ENCODE results near the gene ACYP2.
A peak's percentile ranks its signal among the peaks of the same experiment; 100 is the strongest.
"Not testable (repeated sequence)": the region's sequence is repeated elsewhere in the genome, so short reads cannot be mapped to it uniquely, and the experiment has no call there.

The ACYP2 gene

DNA sequence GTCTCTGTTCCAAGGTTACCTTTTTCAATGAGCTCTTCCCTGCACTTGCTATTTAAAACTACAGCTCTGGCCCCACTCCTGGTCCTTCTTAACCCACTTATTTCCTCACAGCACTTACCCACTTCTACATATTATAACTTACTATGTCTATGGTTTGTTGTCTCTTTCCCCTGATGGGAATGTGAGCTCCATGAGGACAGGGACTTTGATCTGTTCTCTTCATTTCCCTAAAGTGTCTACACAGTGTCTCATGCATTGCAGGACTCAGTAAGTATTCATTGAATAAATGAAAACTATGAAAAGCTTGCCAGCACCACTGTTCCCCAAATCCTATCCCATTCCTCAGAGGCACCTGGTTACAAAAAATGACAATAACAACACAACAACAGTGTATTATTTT lies 18.3 kb upstream of the ACYP2 start:
- no peak overlapping the region for H3K4me3 ChIP-seq (ENCODE audit: low read depth, low read length)
- H3K27ac ChIP-seq (ENCODE audit: low read depth, low read length), result no peak overlapping the region
- H2AFZ ChIP-seq (ENCODE audit: low read length, unreplicated experiment), result no peak overlapping the region
- no peaks in the 10 kb centered on the region for H3K79me2 ChIP-seq (ENCODE audit: control insufficient read depth, insufficient read depth, low read length, unreplicated experiment)
- no peaks in the 10 kb centered on the region for H3K36me3 ChIP-seq (ENCODE audit: insufficient read depth, low read length)
- no peaks in the 10 kb centered on the region for H3K27me3 ChIP-seq (ENCODE audit: insufficient read depth, low read length)
- H3K4me1 ChIP-seq (ENCODE audit: control insufficient read depth, insufficient read depth, low read length, unreplicated experiment), result no peaks in the 10 kb centered on the region

DNA sequence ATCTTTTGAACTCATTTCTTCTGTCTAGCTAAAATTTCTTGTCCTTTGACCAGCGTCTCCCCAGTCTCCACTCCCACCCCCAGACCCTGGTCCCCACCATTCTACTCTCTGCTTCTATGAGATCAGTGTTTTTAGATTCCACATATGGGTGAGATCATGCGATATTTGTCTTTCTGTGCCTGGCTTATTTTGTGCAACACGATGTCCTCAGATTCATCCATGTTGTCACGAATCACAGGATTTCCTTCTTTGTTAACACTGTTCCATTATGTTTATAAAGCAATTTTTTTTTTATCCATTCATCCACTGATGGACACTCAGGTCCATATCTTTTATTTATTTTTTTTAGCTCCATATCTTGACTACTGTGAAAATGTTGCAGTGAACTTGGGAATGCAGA lies 16.0 kb upstream of the ACYP2 start:
- no peaks in the 10 kb centered on the region for H3K79me2 ChIP-seq (ENCODE audit: control insufficient read depth, insufficient read depth, low read length, unreplicated experiment)
- H3K36me3 ChIP-seq (ENCODE audit: insufficient read depth, low read length), result no peaks in the 10 kb centered on the region
- H3K4me1 ChIP-seq (ENCODE audit: control insufficient read depth, insufficient read depth, low read length, unreplicated experiment), result peaks cover 17% of the 10 kb centered on the region
- no peak overlapping the region for H2AFZ ChIP-seq (ENCODE audit: low read length, unreplicated experiment)
- no peaks in the 10 kb centered on the region for H3K27me3 ChIP-seq (ENCODE audit: insufficient read depth, low read length)
- H3K27ac ChIP-seq (ENCODE audit: low read depth, low read length), result no peak overlapping the region
- H3K4me3 ChIP-seq (ENCODE audit: low read depth, low read length), result no peak overlapping the region

DNA sequence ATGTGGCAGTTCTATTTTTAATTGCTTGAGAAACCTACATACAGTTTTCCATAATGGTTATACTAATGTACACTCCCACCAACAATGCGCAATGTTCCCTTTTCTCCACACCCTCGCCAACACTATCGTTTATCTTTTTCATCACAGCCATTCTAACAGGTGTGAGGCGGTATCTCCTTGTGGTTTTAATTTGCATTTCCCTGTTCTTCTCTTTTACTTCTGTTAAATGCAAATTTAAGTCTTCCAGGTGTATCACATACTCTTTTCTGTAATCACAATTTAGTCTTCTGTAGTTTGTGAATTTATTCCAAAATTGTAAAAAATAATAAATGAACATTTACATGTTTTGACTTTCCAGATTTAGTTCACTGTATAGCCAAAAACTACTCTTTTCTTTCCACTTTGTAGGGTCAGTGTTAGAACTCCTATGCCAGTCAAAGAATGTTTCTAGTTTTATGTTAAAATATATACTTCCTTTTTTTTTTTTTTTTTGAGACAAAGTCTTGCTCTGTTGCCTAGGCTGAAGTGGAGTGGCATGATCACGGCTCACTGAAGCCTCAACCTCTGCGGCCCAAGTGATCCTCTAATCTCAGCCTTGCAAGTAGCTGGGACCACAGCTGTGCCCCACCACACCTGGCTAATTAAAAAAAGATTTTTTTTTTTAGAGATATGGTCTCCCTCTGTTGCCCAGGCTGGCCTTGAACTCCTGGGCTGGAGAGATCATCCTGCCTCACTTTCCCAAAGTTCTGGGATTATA lies 15.4 kb upstream of the ACYP2 start:
- Histone ChIP-seq H3K36me3 (ENCODE audit: insufficient read depth, low read length) (no peaks in the 10 kb centered on the region), H3K79me2 (ENCODE audit: control insufficient read depth, insufficient read depth, low read length, unreplicated experiment) (no peaks in the 10 kb centered on the region), H3K27ac (ENCODE audit: low read depth, low read length) (no peak overlapping the region), H2AFZ (ENCODE audit: low read length, unreplicated experiment) (no peak overlapping the region), H3K4me3 (ENCODE audit: low read depth, low read length) (no peak overlapping the region), H3K4me1 (ENCODE audit: control insufficient read depth, insufficient read depth, low read length, unreplicated experiment) (peaks cover 20% of the 10 kb centered on the region), H3K27me3 (ENCODE audit: insufficient read depth, low read length) (no peaks in the 10 kb centered on the region)

DNA sequence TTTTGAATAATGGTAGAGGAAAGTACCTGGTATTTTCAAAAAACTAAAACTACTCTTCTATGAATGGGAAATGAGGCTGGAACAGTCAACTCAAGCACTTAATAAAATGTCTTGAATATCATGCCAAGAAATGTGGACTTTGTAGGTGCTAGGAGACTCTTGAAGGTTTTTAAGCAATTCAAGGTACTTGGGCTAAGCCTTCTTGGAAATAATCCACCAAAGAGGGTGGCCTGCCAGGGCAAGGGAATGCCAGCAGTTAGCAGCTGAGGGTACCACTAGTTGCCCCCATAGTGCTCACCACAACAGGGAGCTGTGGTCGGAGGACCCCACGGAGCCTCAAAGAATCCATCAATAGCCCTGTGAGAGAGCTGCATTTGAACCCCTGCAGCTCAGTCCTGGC lies 14.6 kb upstream of the ACYP2 start:
- Histone ChIP-seq H3K27me3 (ENCODE audit: insufficient read depth, low read length) (no peaks in the 10 kb centered on the region), H3K79me2 (ENCODE audit: control insufficient read depth, insufficient read depth, low read length, unreplicated experiment) (no peaks in the 10 kb centered on the region), H3K4me1 (ENCODE audit: control insufficient read depth, insufficient read depth, low read length, unreplicated experiment) (peaks cover 20% of the 10 kb centered on the region), H3K27ac (ENCODE audit: low read depth, low read length) (no peak overlapping the region), H3K4me3 (ENCODE audit: low read depth, low read length) (no peak overlapping the region), H2AFZ (ENCODE audit: low read length, unreplicated experiment) (no peak overlapping the region), H3K36me3 (ENCODE audit: insufficient read depth, low read length) (no peaks in the 10 kb centered on the region)

DNA sequence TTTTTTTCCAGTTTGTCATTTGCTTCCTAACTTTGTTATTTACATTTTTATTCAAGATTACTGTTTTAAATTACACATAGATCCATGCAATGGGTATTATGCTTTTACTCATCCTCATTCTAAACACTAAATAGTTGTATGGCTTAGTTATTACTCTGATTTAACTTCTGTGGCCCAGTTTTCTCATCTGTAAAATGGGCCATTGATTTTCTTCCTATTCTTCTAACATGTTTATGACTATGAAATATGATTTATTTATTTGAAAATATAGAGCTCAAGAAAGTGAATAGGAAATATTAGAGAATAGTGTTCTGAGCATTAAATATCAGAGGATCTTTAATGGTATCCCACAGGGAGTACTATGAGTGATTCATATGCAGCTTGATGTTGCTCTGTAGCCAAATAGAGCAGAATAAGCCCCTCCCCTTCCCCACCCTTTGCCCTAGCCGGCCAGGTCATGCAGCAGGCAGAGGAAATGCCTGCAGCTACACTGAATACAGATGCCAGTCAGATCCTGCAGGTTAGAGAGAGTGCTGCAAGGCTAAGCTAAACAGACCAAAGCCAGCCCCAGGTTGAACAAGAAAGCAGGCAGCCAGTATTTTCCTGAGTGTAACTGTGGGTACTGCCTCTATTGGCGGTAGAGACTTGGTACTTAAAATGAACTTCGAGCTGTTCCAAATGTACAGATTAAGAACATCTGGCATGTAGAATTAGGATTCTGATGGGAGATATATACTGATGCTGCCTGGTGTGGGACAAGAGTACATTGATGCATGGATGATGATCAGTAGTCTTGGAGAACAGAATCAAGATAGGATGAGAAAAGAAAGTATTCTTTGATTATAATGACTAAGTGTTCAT lies 11.7 kb upstream of the ACYP2 start:
- no peak overlapping the region for H3K4me3 ChIP-seq (ENCODE audit: low read depth, low read length)
- H3K4me1 ChIP-seq (ENCODE audit: control insufficient read depth, insufficient read depth, low read length, unreplicated experiment), result peaks cover 20% of the 10 kb centered on the region
- no peaks in the 10 kb centered on the region for H3K27me3 ChIP-seq (ENCODE audit: insufficient read depth, low read length)
- H3K27ac ChIP-seq (ENCODE audit: low read depth, low read length), result no peak overlapping the region
- no peaks in the 10 kb centered on the region for H3K79me2 ChIP-seq (ENCODE audit: control insufficient read depth, insufficient read depth, low read length, unreplicated experiment)
- H3K36me3 ChIP-seq (ENCODE audit: insufficient read depth, low read length), result no peaks in the 10 kb centered on the region
- H2AFZ ChIP-seq (ENCODE audit: low read length, unreplicated experiment), result no peak overlapping the region

DNA sequence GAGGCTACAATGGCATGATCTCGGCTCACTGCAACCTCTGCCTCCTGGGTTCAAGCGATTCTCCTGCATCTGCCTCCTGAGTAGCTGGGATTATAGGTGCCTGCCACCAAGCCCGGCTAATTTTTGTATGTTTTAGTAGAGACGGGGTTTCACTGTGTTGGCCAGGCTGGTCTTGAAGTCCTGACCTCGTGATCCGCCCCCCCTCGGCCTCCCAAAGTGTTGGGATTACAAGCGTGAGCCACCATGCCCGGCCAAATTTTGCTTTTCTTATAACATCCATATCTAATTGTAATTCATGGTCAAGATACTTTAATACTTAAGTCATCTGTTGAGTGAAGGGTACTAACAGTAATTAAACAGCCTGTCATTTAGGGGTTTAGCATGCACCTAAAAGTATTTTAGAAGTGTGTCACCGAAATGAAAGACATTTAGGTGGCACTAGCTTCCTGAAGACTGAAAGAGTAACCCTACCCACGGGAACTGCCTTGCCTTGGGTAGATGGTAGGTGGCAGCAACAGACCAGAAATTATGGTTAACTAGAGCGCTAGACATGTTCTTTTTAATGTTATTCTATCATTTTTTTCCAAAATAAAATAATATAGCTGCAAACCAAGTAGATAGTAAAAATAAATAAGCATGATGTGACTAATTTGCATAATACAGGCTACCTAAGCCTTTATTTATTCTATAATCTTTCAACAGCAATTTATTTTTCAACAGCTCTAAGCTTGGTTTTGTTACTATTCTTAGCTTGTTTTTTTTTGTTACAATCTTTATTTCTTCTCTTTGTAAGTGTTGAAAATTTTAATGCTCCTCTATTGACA lies 8.6 kb upstream of the ACYP2 start:
- Histone ChIP-seq H3K4me3 (ENCODE audit: low read depth, low read length) (peak overlapping the region; percentile 8), H3K36me3 (ENCODE audit: insufficient read depth, low read length) (no peaks in the 10 kb centered on the region), H3K4me1 (ENCODE audit: control insufficient read depth, insufficient read depth, low read length, unreplicated experiment) (peaks cover 20% of the 10 kb centered on the region), H3K27ac (ENCODE audit: low read depth, low read length) (no peak overlapping the region), H2AFZ (ENCODE audit: low read length, unreplicated experiment) (peak overlapping the region; percentile 2), H3K79me2 (ENCODE audit: control insufficient read depth, insufficient read depth, low read length, unreplicated experiment) (no peaks in the 10 kb centered on the region), H3K27me3 (ENCODE audit: insufficient read depth, low read length) (no peaks in the 10 kb centered on the region)

DNA sequence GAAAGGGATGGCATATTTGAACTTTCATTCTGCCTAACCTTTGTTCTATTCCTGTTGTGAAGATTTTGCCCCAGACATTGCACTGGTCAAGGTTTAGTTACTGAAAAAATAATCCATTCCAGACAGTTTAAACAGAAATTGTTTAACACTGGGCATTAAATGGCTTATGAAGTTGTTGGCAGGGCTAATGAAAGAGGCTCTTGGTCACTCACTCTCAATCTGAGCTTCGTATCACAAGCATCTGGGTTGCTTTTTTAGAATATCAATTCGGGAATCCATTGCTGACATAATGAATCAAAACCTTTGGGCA lies 8.0 kb upstream of the ACYP2 start:
- Histone ChIP-seq H2AFZ (ENCODE audit: low read length, unreplicated experiment) (peak overlapping the region; percentile 2), H3K27ac (ENCODE audit: low read depth, low read length) (no peak overlapping the region), H3K36me3 (ENCODE audit: insufficient read depth, low read length) (no peaks in the 10 kb centered on the region), H3K27me3 (ENCODE audit: insufficient read depth, low read length) (no peaks in the 10 kb centered on the region), H3K4me3 (ENCODE audit: low read depth, low read length) (no peak overlapping the region), H3K4me1 (ENCODE audit: control insufficient read depth, insufficient read depth, low read length, unreplicated experiment) (peaks cover 20% of the 10 kb centered on the region), H3K79me2 (ENCODE audit: control insufficient read depth, insufficient read depth, low read length, unreplicated experiment) (no peaks in the 10 kb centered on the region)

DNA sequence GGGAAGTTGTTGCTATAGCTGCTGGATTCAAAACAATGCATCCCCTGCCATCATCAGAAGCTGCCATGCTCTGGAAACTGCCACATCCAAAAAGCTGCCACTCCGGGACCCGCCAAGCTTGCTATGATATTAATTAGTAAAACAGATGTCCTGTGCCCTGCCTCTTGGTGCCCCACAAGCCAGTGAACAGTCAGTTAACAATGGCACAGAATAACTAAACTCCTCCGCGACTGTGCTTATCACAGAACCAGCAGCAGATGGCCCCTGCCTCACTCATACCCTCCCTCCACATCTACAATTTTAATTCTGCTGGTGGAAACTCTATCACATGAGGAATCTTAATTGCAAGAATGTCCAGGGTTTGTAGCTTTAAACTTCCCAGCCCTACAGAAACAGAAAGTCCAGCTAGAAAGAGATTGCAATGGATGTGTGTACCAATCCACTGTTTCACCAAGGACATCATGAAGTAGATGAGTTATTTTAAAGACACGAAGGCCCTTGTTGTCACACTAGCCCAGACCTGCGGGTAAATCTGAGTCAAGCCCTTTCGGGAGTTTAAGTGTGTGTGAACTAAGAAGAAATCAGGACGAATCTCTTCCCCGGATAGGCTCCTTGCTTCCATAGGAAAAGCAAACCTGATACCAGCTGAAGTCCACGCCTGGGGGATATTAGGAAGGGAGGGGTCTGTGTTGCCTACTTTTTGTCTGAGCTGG lies 7.4 kb upstream of the ACYP2 start:
- Histone ChIP-seq H3K4me1 (ENCODE audit: control insufficient read depth, insufficient read depth, low read length, unreplicated experiment) (peaks cover 15% of the 10 kb centered on the region), H3K36me3 (ENCODE audit: insufficient read depth, low read length) (no peaks in the 10 kb centered on the region), H3K79me2 (ENCODE audit: control insufficient read depth, insufficient read depth, low read length, unreplicated experiment) (no peaks in the 10 kb centered on the region), H3K27me3 (ENCODE audit: insufficient read depth, low read length) (no peaks in the 10 kb centered on the region), H2AFZ (ENCODE audit: low read length, unreplicated experiment) (no peak overlapping the region), H3K4me3 (ENCODE audit: low read depth, low read length) (no peak overlapping the region), H3K27ac (ENCODE audit: low read depth, low read length) (no peak overlapping the region)

DNA sequence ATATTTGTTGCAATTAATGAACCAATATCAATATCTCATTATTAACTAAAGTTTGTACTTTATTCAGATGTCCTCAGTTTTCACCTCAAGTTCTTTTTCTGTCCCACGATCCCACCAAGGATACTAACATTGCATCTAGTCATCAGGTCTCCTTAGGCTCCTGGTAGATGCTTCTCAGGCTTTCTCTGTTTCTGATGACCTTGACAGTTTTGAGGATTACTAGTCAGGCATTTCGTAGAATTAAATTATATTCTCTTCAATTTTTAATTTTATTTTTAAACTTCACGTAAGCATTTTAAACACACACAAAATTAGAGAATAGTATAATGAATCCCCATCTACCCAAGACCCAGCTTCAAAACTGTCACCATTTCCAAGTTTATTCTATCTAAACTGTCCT lies 5.6 kb upstream of the ACYP2 start:
- Histone ChIP-seq H3K27me3 (ENCODE audit: insufficient read depth, low read length) (no peaks in the 10 kb centered on the region), H3K79me2 (ENCODE audit: control insufficient read depth, insufficient read depth, low read length, unreplicated experiment) (no peaks in the 10 kb centered on the region), H2AFZ (ENCODE audit: low read length, unreplicated experiment) (no peak overlapping the region), H3K4me3 (ENCODE audit: low read depth, low read length) (no peak overlapping the region), H3K4me1 (ENCODE audit: control insufficient read depth, insufficient read depth, low read length, unreplicated experiment) (peaks cover 3% of the 10 kb centered on the region), H3K27ac (ENCODE audit: low read depth, low read length) (no peak overlapping the region), H3K36me3 (ENCODE audit: insufficient read depth, low read length) (no peaks in the 10 kb centered on the region)

DNA sequence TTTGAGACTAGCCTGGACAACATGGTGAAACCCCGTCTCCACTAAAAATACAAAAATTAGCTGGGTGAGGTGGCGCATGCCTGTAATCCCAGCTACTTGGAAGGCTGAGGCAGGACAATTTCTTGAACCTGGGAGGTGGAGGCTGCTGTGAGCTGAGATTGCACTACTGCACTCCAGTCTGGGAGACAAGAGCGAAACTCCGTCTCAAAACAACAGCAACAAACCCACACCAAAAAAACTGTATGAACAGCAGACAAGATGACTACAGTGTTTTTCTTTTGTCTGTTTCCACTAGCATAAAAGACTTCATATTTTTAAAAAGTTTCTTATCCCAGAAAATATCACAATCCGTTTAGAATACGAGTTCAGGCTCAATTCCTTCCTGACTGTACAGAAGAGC lies 936 bp upstream of the ACYP2 start:
- H3K36me3 ChIP-seq (ENCODE audit: insufficient read depth, low read length); H3K79me2 ChIP-seq (ENCODE audit: control insufficient read depth, insufficient read depth, low read length, unreplicated experiment); H3K27me3 ChIP-seq (ENCODE audit: insufficient read depth, low read length); H3K4me1 ChIP-seq (ENCODE audit: control insufficient read depth, insufficient read depth, low read length, unreplicated experiment): not testable (repeated sequence)
- Histone ChIP-seq H2AFZ (ENCODE audit: low read length, unreplicated experiment) (peak overlapping the region; percentile 85), H3K4me3 (ENCODE audit: low read depth, low read length) (peak overlapping the region; percentile 86), H3K27ac (ENCODE audit: low read depth, low read length) (peak overlapping the region; percentile 93)
